Spleen (tissue), 11 donors: ENCODE measurements around the gene PITPNC1. TPM values are rescaled to one million over a fixed set of nuclear protein-coding genes. Genes with fewer than 3 reads are reported as not detected.
"Not testable (repeated sequence)": the region's sequence is repeated elsewhere in the genome, so short reads cannot be mapped to it uniquely, and the experiment has no call there.

Experiments
- DNase-seq: peaks from one replicate; pipeline ENCODE4 v3.0.0-alpha.2; 2020
- H3K27ac ChIP-seq, 8 donors: fragments of 200-600 bp; sonication (generic) in 7 of 8; 1 replicate in 4 of 8; 2 replicates in 4 of 8; pipeline versions ENCODE4 v1.5.0 to v1.8.0; 2016 to 2021; ENCODE audit warnings: inconsistent platforms in 4 of 8, mild to moderate bottlenecking in 4 of 8, moderate library complexity in 1 of 8
- H3K27me3 ChIP-seq, 7 donors: fragments of 200-600 bp; sonication (generic) in 6 of 7; replicated peaks in 1 of 7; 1 replicate in 4 of 7; 2 replicates in 3 of 7; pipeline versions ENCODE4 v1.5.0 to v1.8.0; 2016 to 2021; ENCODE audit warnings: inconsistent platforms in 3 of 7, mild to moderate bottlenecking in 1 of 7
- H3K36me3 ChIP-seq, 6 donors: fragments of 200-600 bp; sonication (generic) in 5 of 6; 1 replicate in 4 of 6; 2 replicates in 2 of 6; pipeline versions ENCODE4 v1.5.0 to v1.8.0; 2016 to 2021; ENCODE audit warnings: inconsistent platforms in 2 of 6
- H3K4me1 ChIP-seq, 6 donors: fragments of 200-600 bp; sonication (generic) in 5 of 6; 1 replicate in 3 of 6; 2 replicates in 3 of 6; pipeline versions ENCODE4 v1.5.0 to v1.8.0; 2016 to 2021; ENCODE audit warnings: inconsistent platforms in 3 of 6
- H3K4me3 ChIP-seq, 8 donors: fragments of 200-600 bp; sonication (generic) in 7 of 8; 1 replicate in 4 of 8; 2 replicates in 4 of 8; pipeline versions ENCODE4 v1.5.0 to v1.8.0; 2016 to 2021; ENCODE audit warnings: inconsistent platforms in 4 of 8, mild to moderate bottlenecking in 4 of 8, moderate library complexity in 2 of 8
- H3K9me3 ChIP-seq, 8 donors: fragments of 200-600 bp; sonication (generic) in 7 of 8; 1 replicate in 4 of 8; 2 replicates in 4 of 8; pipeline versions ENCODE4 v1.5.0 to v1.8.0; 2016 to 2021; ENCODE audit warnings: inconsistent platforms in 4 of 8
- POLR2A ChIP-seq, 3 donors: fragments of 450-650 bp; IDR thresholded peaks; one replicate each; pipeline ENCODE4 v1.5.1; 2017; ENCODE audit warnings: antibody characterized with exemption in 3 of 3, mild to moderate bottlenecking in 1 of 3
- POLR2AphosphoS5 ChIP-seq, 3 donors: sonication (generic); formaldehyde crosslinking; IDR thresholded peaks; one replicate each; pipeline ENCODE4 v1.5.1; 2017; ENCODE audit warnings: antibody characterized with exemption in 3 of 3
- WGBS, 5 donors: extraction: QIAGEN DNeasy Blood & Tissue Kit in 3 of 5; methylation state at CpG; one replicate each; pipeline versions ENCODE4 v1.1.5 to v1.1.7; 2013 to 2018; 5-methylcytosine and 5-hydroxymethylcytosine counted together
- intact Hi-C: fragments of 100-400 bp; cut with DNase I; formaldehyde crosslinking; loops from one replicate; pipeline ENCODE4 v1.15.0; 2023; ENCODE audit warnings: low total_unique reads
- polyA plus RNA-seq, 3 donors: library from polyadenylated mRNA; stranded (reverse); fragments of 200-250 nt; gene quantifications; one replicate each; pipeline ENCODE4 v1.2.1, GENCODE V29; 2013
- total RNA-seq, 7 donors: library from RNA; depleted of rRNA in 3 of 7; stranded (reverse); fragments of >200 nt in 3 of 7; fragmentation: NEBNext Ultra II Directional in 4 of 7; extraction: Animal tissue kit (Norgen Biotek cat#: 25700) in 4 of 7; gene quantifications; one replicate each; pipeline versions ENCODE4 v1.1.0 to v1.2.1, GENCODE V29; 2016 to 2021
- TF ChIP-seq, protein P1 (sequence below), 11 experiments: fragments of 200-600 bp in 7 of 11; fragments of 450-650 bp in 4 of 11; sonication (generic) in 4 of 11; IDR thresholded peaks in 8 of 11; conservative IDR thresholded peaks in 3 of 11; 1 replicate in 7 of 11; 2 replicates in 4 of 11; pipeline versions ENCODE4 v1.4.0 to v1.8.0; 2016 to 2021; ENCODE audit warnings: antibody characterized with exemption in 11 of 11, inconsistent platforms in 4 of 11, mild to moderate bottlenecking in 1 of 11
- donor health status: healthy with polysubstance abuse.
- donor health status: DM: no; HTN: no; CAD: no; lungs with moderate emphysema.
- donor health status: DM: no; HTN: no; CAD: no.
- donor health status: Bipolar disorder and iron deficiency.
- donor health status: healthy.
- donor health status: DM: no; HTN: no; CAD: no.
- donor health status: DM: yes; HTN: yes; CAD: no.

The PITPNC1 gene
- total and polyA plus RNA-seq, 10 donors, result 5.8 to 33.8 (median 18.8) TPM

DNA sequence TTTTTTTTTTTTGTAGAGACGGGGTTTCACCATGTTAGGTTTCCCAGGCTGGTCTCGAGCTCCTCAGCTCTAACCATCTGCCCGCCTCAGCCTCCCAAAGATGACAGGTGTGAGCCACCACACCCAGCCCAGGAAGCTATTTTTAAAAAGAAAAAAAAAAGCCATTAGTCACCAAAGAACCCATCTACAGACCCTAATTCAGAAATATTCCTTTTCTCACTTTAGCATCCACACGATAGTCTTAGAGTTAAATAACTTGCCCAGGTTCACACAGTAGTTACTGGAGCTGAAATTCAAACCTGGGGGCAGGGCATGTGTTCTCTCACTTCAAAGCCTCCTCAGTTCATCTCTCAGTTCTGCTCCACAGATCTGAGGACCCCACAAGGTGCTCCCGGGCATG is 270.4 kb downstream of the PITPNC1 start:
- intact Hi-C loops, result no loop called here
- WGBS, 5 donors, result 61 to 80% (median 77%) methylated on average over 5 of the region's 5 CpGs
- Histone ChIP-seq H3K4me3 (no peak overlapping the region), H3K9me3 (no peaks in the 10 kb centered on the region), H3K36me3 (peaks cover 0 to 5% (median 0%) of the 10 kb centered on the region in 6 donors), H3K27ac (peak overlapping the region in 2 of 8 donors; percentile 9 to 23), H3K4me1 (peaks cover 0 to 15% (median 0%) of the 10 kb centered on the region in 6 donors), H3K27me3 (no peaks in the 10 kb centered on the region)
- TF ChIP-seq, protein P1, sequence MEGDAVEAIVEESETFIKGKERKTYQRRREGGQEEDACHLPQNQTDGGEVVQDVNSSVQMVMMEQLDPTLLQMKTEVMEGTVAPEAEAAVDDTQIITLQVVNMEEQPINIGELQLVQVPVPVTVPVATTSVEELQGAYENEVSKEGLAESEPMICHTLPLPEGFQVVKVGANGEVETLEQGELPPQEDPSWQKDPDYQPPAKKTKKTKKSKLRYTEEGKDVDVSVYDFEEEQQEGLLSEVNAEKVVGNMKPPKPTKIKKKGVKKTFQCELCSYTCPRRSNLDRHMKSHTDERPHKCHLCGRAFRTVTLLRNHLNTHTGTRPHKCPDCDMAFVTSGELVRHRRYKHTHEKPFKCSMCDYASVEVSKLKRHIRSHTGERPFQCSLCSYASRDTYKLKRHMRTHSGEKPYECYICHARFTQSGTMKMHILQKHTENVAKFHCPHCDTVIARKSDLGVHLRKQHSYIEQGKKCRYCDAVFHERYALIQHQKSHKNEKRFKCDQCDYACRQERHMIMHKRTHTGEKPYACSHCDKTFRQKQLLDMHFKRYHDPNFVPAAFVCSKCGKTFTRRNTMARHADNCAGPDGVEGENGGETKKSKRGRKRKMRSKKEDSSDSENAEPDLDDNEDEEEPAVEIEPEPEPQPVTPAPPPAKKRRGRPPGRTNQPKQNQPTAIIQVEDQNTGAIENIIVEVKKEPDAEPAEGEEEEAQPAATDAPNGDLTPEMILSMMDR (IDR thresholded peaks at IDR 0.05 in 8 of 11, conservative IDR thresholded peaks at IDR 0.05 in 3 of 11), result no peak
- TF ChIP-seq POLR2AphosphoS5 (IDR thresholded peaks at IDR 0.05), result no peak
- DNase-seq, result no peak

DNA sequence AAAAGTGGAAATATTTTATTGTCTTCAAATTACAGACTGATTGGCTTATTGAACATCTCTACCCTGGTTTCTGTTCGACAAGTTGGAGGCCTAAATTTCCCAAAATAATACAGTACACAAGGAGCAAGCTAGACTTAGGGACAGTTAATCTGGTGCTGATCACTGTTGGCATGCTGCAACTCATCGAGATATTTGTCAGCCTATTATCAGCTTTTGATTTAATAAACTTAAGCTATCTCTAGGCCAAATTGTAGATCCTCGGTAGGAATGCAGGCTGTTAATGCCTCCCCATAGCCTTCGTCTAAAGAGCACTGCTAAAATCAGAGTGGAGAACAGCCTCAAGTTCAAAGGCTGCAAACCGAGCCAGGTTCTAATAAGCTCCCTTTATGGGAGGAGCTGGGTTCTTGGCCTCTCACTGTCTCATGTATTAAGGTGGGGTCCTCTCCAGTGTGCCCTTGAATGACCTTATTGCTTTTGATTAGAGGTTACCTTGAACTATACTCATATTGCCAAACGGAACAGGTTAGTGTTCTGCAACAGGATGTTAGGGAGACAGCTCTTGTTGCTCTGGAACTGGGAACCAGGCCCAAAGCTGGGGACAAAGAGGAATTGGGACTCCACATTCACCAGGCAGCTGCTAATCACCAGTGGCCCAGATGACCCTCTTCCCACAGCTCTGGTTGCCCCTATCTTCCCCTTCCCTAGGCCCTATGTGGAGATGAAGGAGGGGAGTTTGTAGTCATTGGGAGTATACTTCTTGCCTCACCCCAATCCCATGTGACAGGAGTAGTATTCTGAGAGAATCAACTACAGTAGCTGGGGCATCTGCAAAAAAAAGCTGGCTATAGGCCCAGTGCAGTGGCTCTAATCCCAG is 271.2 kb downstream of the PITPNC1 start:
- Histone ChIP-seq H3K4me1 (peaks cover 0 to 15% (median 0%) of the 10 kb centered on the region in 6 donors), H3K27me3 (no peaks in the 10 kb centered on the region), H3K27ac (peak overlapping the region in 2 of 8 donors; percentile 9 to 23), H3K9me3 (no peaks in the 10 kb centered on the region), H3K36me3 (peaks cover 0 to 8% (median 0%) of the 10 kb centered on the region in 6 donors), H3K4me3 (no peak overlapping the region)
- DNase-seq, result no peak
- intact Hi-C loops, result no loop called here
- WGBS, 5 donors, result 75 to 84% (median 82%) methylated on average over 6 of the region's 6 CpGs
- no peak for TF ChIP-seq POLR2A (IDR thresholded peaks at IDR 0.05)
- TF ChIP-seq, protein P1 (IDR thresholded peaks at IDR 0.05 in 8 of 11, conservative IDR thresholded peaks at IDR 0.05 in 3 of 11), result no peak
- no peak for TF ChIP-seq POLR2AphosphoS5 (IDR thresholded peaks at IDR 0.05)

DNA sequence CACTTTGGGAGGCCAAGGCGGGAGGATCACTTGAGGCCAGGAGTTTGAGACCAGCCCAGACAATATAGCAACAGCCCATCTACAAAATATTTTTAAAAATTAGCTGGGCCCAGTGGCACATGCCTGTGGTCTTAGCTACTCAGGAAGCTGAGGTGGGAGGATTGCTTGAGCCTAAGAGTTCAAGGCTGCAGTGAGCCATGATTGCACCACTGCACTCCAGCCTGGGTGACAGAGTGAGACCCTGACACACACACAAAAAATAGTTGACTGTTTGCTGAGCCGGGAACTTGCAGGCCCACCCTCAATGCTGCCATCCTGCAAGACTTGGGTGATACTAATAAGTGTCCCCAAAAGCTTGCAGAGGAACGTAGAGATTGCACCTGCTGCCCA is 271.8 kb downstream of the PITPNC1 start:
- H3K27ac ChIP-seq, result peak overlapping the region in 1 of 8 donors; percentile 23
- H3K4me3 ChIP-seq, H3K27me3 ChIP-seq, DNase-seq, H3K9me3 ChIP-seq, intact Hi-C loops: not testable (repeated sequence)
- peaks cover 0 to 11% (median 0%) of the 10 kb centered on the region in 6 donors for H3K36me3 ChIP-seq
- H3K4me1 ChIP-seq, result peaks cover 0 to 15% (median 0%) of the 10 kb centered on the region in 6 donors
- 90 to 96% (median 95%) methylated on average over 3 of the region's 3 CpGs for WGBS, 5 donors

DNA sequence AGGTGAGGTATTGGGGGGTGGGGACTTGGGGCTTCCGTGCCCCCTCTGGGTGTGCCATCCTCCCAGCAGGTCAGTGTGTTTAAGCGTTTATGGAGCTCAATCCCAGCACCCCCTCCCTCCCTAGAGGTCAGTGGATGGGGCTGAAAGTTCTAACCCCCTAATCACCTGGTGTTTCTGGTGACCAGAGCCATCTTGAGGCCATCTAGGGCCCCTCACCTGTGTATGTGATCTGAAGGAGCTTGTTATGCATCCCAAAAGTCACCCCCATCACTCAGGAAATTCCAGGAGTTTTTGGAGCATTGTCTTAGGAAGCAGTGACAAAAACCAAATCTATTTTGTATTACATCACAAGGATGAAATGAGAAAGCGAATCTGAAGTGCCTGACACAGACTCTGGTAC is 272.8 kb downstream of the PITPNC1 start:
- Histone ChIP-seq H3K27ac (peak overlapping the region in 2 of 8 donors; percentile 54 to 57), H3K36me3 (peaks cover 0 to 13% (median 0%) of the 10 kb centered on the region in 6 donors), H3K9me3 (no peaks in the 10 kb centered on the region), H3K4me3 (no peak overlapping the region), H3K27me3 (no peaks in the 10 kb centered on the region), H3K4me1 (peaks cover 0 to 15% (median 0%) of the 10 kb centered on the region in 6 donors)
- intact Hi-C loops, result no loop called here
- WGBS, 5 donors, result 84 to 93% (median 90%) methylated on average over 3 of the region's 3 CpGs
- TF ChIP-seq POLR2AphosphoS5 (IDR thresholded peaks at IDR 0.05), result no peak
- TF ChIP-seq, protein P1 (IDR thresholded peaks at IDR 0.05 in 8 of 11, conservative IDR thresholded peaks at IDR 0.05 in 3 of 11), result no peak
- no peak for TF ChIP-seq POLR2A (IDR thresholded peaks at IDR 0.05)
- DNase-seq, result no peak

DNA sequence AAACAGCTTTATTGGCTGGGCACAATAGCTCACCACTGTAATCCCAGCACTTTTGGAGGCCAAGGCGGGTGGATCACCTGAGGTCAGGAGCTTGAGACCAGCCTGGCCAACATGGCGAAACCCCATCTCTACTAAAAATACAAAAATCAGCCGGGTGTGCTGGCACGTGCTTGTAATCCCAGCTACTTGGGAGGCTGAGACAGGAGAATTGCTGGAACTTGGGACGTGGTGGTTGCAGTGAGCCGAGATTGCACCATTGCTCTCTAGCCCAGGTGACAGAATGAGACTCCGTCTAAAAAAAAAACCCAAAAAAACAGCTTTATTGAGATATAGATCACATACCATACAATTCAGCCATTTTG is 274.1 kb downstream of the PITPNC1 start:
- H3K4me3 ChIP-seq, DNase-seq, H3K9me3 ChIP-seq, H3K27me3 ChIP-seq, intact Hi-C loops: not testable (repeated sequence)
- WGBS, 5 donors, result 65 to 94% (median 83%) methylated on average over 7 of the region's 7 CpGs
- Histone ChIP-seq H3K27ac (peak overlapping the region in 3 of 8 donors; percentile 33 to 57 (median 54)), H3K4me1 (peaks cover 0 to 15% (median 0%) of the 10 kb centered on the region in 6 donors), H3K36me3 (peaks cover 0 to 13% (median 0%) of the 10 kb centered on the region in 6 donors)
